NB4 (cell line): ENCODE results near the gene NUP160.

Experiments used
- DNase-seq: peaks from one replicate; pipeline ENCODE4 v3.0.0; 2010; ENCODE audit warnings: low read depth
- H3K4me3 ChIP-seq: one replicate; pipeline ENCODE4 v1.5.1; 2011; ENCODE audit warnings: mild to moderate bottlenecking, low read depth, low read length, moderate library complexity
- CTCF ChIP-seq: IDR thresholded peaks from one replicate; pipeline ENCODE4 v1.5.1; 2012; ENCODE audit warnings: low read depth, low read length
- MAX ChIP-seq: IDR thresholded peaks from 2 replicates; pipeline ENCODE4 v1.6.1; 2011; ENCODE audit warnings: low read depth, low read length
- MYC ChIP-seq: IDR thresholded peaks from 2 replicates; pipeline ENCODE4 v1.6.1; 2011; ENCODE audit warnings: low read depth, low read length
- POLR2A ChIP-seq: IDR thresholded peaks from 2 replicates; pipeline ENCODE4 v1.6.1; 2011; ENCODE audit warnings: mild to moderate bottlenecking; ENCODE audit not compliant: insufficient read length; ENCODE audit errors: extremely low read depth

Gene NUP160

DNA sequence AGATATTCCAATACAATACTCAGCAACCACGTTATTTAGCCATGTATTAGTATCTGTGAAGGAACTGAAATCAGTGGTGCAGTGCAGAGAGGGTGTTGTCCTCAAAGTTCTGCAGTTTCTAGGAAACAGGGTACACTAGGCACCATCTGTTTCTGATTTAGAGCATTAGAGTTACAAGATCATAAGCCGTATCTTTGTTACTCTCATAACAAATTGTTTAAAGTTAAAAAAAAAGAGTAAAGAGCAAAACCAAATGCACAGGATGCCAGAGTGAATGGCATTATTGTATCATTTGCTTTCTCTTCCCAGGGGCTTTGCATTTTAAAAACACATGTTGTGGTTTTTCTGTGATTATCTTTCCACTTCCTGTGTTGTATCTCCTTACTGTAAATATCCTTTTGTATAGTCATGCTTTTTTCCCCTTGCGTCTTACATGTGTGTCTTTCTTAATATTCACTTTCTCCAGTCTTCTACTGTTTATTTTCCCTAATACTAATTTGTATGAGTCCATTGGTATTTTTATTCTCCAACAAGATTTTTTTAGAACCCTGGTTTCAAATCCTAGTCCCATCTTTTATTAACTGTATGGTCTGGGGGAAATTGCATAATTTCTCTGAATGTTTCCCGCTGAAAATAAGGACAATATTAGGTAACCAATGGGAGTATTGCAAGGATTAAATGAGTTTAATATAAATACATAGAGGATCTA is 15.2 kb upstream of the NUP160 start:
- DNase-seq = peak; percentile 59
- TF ChIP-seq MYC (no peak), MAX (peak; percentile 69)
- no peak overlapping the region for H3K4me3 ChIP-seq

- DNase-seq = no peak
- no peak overlapping the region for H3K4me3 ChIP-seq
Observed at GRCh38 chr11:47861728-47862127, 13.6 kb upstream of the NUP160 start.

GRCh38 chr11:47860536-47860935 is 12.4 kb upstream of the NUP160 start:
- no peak for DNase-seq
- TF ChIP-seq POLR2A (no peak), MYC (no peak), CTCF (no peak), MAX (no peak)
- no peak overlapping the region for H3K4me3 ChIP-seq

More at GRCh38 chr11:47861728-47862127, 13.6 kb upstream of the NUP160 start:
- TF ChIP-seq MYC = no peak
- TF ChIP-seq MAX = no peak
- no peak for TF ChIP-seq CTCF
- TF ChIP-seq POLR2A = no peak

DNA sequence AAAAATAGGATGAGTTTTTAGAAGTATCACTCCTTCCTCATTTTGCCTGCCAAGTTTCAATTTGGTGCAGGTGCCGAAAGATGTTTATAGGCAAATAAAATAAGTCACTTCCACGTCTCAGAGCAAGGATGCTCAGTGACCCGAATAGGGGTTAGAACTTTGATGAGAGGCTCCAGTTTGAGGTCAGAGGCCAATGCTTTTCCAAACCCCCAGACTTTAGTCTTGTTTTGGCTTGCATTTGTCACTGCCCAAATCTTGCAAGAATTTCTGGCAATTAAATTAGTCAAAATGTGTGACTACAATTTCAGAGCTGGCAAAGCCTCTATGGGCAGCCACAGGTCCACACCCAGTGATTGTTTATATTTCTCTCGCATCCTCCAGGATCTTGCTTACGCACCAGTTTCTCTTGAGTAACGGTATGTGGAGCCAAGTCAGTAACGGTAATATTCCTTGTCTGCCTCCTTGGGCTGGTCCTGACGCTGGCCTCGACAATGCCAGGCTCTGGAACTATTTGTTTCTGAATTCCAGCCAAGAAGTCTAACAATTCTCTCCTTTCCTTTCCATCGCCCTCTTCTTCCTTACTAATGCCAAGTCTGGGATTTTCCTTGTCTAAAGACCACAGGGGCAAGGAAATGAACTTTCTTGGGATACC is 9.9 kb upstream of the NUP160 start:
- H3K4me3 ChIP-seq = no peak overlapping the region
- no peak for TF ChIP-seq CTCF
- no peak for TF ChIP-seq POLR2A
- no peak for DNase-seq

- DNase-seq = no peak
- TF ChIP-seq MYC (no peak), POLR2A (no peak), MAX (no peak), CTCF (no peak)
- no peak overlapping the region for H3K4me3 ChIP-seq
Observed at GRCh38 chr11:47857485-47857884, 9.3 kb upstream of the NUP160 start.

DNA sequence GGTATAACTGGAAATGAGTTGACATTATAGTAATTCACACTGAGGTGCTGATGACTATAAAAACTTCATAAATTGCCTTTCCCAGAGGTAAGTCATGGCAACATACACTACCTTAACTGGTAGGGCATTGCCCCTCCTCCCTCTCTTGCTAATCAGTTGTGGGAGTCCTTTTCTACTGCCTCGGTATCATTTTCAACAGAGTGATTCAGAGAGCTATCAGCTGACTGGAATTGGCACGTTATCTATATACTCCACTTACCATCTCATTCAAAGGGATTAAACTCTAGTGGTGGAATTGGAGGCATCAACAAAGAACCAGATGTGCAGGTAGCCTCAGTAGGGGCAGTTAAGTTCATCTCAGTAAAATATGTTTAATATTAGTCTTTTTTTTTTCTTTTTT is 8.0 kb upstream of the NUP160 start:
- no peak for TF ChIP-seq POLR2A
- no peak for DNase-seq
- H3K4me3 ChIP-seq = no peak overlapping the region

DNA sequence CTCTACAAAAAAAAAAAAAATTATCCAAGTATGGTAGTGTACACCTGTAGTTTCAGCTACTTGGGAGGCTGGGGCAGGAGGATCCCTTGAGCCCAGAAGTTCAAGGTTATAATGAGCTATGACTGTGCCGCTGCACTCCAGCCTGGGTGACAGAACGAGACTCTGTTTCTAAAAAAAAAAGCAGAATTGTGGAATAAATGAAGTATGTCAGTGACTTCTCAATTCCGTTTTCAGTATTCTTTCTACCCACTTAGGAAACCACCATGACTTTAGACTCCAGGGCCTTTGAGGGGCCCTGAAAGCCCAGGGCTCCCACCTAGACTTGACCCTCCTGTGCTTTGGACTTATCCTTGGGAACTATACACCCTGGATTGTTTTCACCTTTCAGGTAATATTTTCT is 6.5 kb upstream of the NUP160 start:
- no peak overlapping the region for H3K4me3 ChIP-seq
- no peak for DNase-seq
- no peak for TF ChIP-seq MYC
- no peak for TF ChIP-seq POLR2A
- TF ChIP-seq MAX = no peak
- TF ChIP-seq CTCF = no peak
